Measurements from ENCODE around the gene BABAM2.
"Not testable (repeated sequence)": the region's sequence is repeated elsewhere in the genome, so short reads cannot be mapped to it uniquely, and the experiment has no call there.

BABAM2 gene

DNA sequence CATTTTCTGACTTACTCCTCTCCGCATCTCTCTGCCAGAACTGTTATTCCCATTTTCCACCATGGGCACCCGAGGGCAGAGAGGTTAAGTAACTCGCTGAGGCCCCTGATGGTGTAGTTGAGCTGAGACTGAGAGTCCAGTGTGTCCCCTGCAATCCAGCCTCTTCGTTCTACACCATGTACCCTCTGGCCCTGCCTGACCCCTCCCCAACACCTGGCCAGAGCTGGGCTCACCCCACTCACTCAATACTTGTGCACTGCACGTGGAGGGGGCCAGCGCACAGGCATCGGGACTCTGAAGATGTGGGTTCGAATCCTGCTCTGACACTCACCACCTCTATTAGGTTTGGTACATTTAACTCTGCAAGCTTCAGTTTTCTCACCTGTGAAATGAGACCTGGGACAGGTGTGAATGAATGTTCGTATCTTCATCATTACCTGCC, 477.8 kb downstream of the BABAM2 start:
- DNase-seq, result no peak

DNA sequence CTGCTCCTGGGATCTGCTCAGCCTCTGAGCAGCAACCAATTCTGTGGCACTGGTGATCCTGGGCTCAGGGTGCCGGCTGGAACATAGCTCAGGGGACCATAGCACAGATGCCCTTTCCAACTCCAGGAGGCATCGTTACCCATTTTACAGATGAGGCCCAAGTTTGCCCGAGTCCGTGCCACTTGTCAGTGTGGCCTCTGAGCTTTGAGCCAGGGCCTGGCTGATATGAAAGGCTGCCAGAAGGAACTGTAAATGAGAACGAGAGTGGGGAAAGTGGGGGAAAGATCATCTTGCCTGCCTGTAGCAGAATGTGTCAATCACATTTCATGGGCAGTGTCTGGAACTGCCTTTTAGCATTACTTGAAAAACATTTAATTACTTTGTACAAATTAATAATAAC, 478.8 kb downstream of the BABAM2 start:
- DNase-seq, result peak; percentile 24

DNA sequence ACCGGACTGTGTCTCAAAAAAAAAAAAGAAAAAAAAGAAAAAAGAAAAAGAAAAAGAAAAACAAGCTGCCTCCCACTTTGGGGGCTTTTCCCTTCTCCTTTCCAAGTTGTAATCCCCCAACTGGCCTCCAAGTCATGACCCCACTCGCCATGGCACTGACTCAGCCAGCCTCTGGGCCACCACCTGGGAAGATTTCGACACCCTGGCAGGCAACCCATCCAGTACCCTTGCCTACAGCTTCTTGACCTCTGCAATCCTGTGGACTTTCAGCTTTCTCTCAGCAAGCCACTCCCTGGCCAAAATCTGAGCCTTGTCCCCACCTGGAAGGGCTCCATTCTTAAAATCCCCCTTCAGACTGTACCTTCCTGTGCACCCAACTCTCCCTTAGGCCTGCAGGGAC, 479.8 kb downstream of the BABAM2 start:
- no peak for DNase-seq

DNA sequence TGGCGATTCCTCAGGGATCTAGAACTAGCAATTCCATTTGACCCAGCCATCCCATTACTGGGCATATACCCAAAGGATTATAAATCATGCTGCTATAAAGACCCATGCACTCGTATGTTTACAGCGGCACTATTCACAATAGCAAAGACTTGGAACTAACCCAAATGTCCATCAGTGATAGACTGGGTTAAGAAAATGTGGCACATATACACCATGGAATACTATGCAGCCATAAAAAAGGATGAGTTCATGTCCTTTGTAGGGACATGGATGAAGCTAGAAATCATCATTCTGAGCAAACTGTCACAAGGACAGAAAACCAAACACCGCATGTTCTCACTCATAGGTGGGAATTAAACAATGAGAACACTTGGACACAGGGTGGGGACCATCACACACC, 481.2 kb downstream of the BABAM2 start:
- DNase-seq, result not testable (repeated sequence)

DNA sequence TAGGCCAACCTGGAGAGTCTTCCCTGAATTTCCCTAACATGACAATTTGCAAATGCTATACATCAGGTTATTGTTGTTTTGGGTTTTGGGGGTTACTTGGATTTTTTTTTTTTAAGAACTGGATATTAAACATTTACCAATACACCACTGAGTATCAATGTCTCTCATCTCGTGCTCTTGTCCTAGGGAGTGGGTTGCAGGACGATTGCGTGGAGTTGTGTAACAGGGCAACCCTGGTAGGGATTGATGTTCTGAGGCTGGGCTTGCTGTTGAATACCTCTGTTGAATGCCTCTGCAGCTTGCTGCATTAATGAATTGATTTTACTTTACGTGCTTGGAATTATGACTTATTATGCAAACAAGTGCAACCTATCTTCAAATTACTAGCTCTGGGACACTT, 483.3 kb downstream of the BABAM2 start:
- no peak for DNase-seq

DNA sequence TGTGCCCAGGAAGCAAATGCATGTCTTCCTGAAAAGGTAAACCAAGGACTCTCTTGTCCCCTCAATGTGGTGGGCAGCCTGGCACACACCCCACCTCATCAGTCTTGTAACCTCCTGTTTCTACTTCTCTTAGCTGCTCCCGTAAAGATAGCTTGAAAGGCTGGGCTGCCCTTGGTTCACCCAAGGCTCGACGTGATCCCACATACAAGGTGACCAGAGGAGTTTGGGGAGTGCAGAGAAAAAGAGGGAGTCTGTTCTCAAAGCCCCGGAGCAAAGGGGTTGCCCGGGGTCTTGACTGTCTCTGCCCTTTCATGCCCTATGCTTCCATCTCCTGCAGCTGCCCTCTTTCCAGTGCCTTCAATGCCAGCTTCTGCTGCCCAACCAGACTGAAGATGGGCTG, 483.8 kb downstream of the BABAM2 start:
- DNase-seq, result no peak

GRCh38 chr2:28375236-28375635, 484.7 kb downstream of the BABAM2 start:
- DNase-seq, result no peak

DNA sequence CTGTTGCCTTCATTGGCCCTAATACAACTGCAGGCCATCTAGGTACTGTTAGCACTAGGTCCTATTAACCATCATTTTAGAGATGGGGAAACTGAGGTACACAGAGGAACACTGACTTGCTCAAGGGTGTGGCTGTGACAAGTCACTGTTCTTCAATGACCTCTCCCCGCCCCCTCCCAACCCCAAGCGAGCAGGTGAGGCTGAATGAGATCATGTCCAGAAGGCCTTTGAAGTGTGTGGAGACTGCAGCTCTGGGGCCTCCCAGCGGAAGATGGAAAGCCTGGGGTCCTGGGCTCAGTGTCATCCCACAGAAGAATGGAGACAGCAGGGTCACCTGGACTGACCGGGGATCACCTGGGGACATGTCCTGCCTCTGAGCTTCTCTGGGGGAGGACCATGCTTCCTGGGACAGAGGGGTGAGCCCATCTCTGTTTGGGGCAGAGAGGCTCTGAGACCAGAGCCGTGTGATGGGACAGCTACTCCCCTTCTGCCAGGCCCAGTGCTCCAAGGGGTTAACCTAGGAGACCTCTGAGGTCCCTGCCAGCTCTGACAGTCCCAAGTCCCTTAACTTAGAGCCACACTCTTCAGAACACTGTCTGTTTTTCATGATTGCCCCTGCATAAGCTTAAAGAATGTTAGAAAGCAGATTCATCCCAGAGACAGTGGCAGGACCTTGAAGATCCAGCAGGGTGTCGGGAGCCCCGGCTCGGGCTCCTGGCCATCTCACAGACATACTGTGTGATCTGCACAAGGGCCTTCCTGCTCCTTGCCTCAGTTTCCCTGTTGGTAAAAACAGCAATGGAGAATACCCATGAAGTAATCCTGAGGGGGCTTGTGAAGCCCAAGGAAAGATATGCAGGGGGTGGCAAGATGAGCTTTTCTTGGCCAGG, 485.5 kb downstream of the BABAM2 start:
- DNase-seq, result no peak

DNA sequence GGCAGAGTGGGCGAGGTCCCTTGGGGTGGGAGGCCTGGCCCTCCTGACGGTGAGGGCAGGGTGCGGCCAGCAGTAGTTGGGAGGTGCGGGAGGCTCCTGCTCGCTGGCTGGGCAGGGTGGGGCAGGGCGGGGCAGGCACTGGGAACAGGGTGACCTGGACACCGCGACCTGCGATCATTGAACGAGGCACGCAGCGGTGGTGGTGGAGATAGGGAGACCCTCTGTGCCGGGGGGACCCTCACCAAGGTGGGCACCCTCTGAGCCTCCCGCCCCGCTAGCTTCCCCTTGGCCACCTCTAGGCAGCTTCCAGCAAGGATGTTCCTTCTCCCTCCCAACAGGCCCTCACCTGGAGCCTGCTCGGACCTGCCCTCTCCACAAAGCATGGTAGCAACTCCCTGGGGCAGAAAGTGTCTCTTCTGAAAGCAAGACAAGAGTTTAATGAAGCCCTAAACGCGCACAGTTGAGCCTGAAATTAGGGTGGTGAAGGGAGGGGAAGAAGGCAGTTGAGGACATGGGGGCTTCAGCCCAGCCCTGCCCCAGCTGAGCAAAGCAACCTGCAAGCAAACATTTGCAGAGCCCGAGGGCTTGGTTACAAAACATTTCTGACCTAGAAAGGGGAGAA, 486.8 kb downstream of the BABAM2 start:
- no peak for DNase-seq

DNA sequence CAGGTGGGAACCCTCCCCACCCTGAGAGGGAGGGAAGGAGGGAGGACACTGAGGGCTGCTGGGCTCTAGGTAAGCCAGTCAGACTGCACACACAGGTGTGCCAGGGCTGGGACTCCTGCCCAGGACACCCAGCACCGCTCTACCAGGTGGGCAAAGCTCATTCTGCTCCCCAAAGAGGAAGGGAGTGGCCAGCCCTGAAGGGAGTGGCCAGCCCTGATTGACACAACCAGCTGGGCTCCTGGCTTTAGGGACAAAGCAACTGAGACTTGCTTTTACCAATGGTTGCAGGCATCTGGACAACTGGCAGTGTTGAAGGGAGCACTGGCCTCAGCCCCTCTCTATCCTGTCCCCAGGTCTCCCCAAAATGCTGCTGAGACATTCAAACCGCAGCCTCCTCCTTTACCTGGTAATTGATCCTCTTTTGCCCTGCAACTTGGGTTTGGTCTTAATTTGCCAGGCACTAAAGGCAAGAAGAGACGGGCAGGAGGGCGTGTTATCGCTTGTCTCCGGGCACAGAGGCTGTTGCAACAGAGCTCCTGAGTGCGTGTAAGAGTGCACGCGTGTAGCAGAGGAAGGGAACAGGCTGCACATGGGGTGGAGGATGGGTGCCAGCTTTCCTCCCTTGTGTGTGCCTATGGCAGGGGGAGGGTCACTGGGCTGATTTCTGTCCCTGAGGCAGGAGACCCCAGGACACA, 487.6 kb downstream of the BABAM2 start:
- DNase-seq, result peak; percentile 76

GRCh38 chr2:28378679-28379584, 488.4 kb downstream of the BABAM2 start:
- no peak for DNase-seq

- DNase-seq, result no peak
Measured at GRCh38 chr2:28380219-28380618, 489.7 kb downstream of the BABAM2 start.

- no peak for DNase-seq
Measured at GRCh38 chr2:28381225-28382180, 491.0 kb downstream of the BABAM2 start.

- DNase-seq, result no peak
Measured at GRCh38 chr2:28382755-28383154, 492.2 kb downstream of the BABAM2 start.

GRCh38 chr2:28387082-28387960, 496.8 kb downstream of the BABAM2 start:
- DNase-seq, result no peak

All from hematopoietic multipotent progenitor cell treated with erythropoietin and hydrocortisone succinate and interleukin-3 and kit ligand, for 8 days (in vitro differentiated cells).